K562 (cell line): ENCODE data around the gene ADAM10. TPM values are rescaled to one million over a fixed set of nuclear protein-coding genes. Genes with fewer than 3 reads are reported as not detected.

Experiments used
- ATAC-seq: fragments of 200-7000 bp; cut with Tn5 transposase; 3 replicates; pipeline ENCODE4 v1.9.1; 2020; ENCODE audit warnings: moderate library complexity
- BruUV-seq: library from RNA; stranded (reverse); fragments of 400-500 nt; replicated peaks from 2 replicates; lab custom pipeline; 2021; lab: Mats Ljungman, UMichigan
- CTCF ChIA-PET: fragments of 300-600 bp; formaldehyde crosslinking; extraction: SDS; loops from one replicate; lab custom pipeline; 2021; ENCODE audit warnings: low intra/inter-chr PET ratio; lab: Yijun Ruan, JAX
- POLR2A ChIA-PET: fragments of 300-600, 350-650 bp; sonication (Branson Sonifier 250); formaldehyde crosslinking; extraction: SDS; loops from one replicate; lab custom pipeline; 2021; ENCODE audit warnings: antibody characterized with exemption, inconsistent platforms; lab: Yijun Ruan, JAX
- DNase-seq, 4 experiments: peaks; one replicate each; pipeline versions ENCODE4 v3.0.0 to v3.0.0-alpha.2; 2011 to 2018; ENCODE audit warnings: low spot score in 3 of 4, mixed read lengths in 3 of 4; ENCODE audit errors: extremely low read depth in 1 of 4
- FAIRE-seq: peaks from 2 replicates; lab custom pipeline; 2011; peaks lifted over from hg19 to GRCh38; lab: Jason Lieb, UNC
- H2AFZ ChIP-seq: 2 replicates; pipeline ENCODE4 v1.6.0; 2011; ENCODE audit warnings: low read depth, low read length, control low read depth, inconsistent platforms
- H3K27ac ChIP-seq: fragments of 200-600 bp; 3 replicates; pipeline ENCODE4 v1.8.0; 2011; ENCODE audit warnings: low read depth, mild to moderate bottlenecking, control low read depth, inconsistent platforms, low read length, moderate library complexity, mixed read lengths; ENCODE audit errors: extremely low read depth
- H3K27me3 ChIP-seq, 2 experiments: fragments of 300-600 bp in 1 of 2; 2 replicates in 1 of 2; 3 replicates in 1 of 2; pipeline versions ENCODE4 v1.6.0 to v1.8.0; 2011; ENCODE audit warnings: inconsistent platforms in 2 of 2, low read length in 2 of 2, mild to moderate bottlenecking in 1 of 2, mixed read lengths in 1 of 2, moderate library complexity in 1 of 2; ENCODE audit not compliant: control insufficient read depth in 2 of 2, insufficient read depth in 2 of 2
- H3K36me3 ChIP-seq: fragments of 300-600 bp; 3 replicates; pipeline ENCODE4 v1.8.0; 2011; ENCODE audit warnings: mild to moderate bottlenecking, low read length, inconsistent platforms; ENCODE audit not compliant: control insufficient read depth, insufficient read depth
- H3K4me1 ChIP-seq, 2 experiments: fragments of 200-600 bp in 1 of 2; replicated peaks in 1 of 2; 2 replicates in 1 of 2; 3 replicates in 1 of 2; pipeline versions ENCODE4 v1.5.1 to v1.8.0; 2011; ENCODE audit warnings: inconsistent platforms in 2 of 2, low read length in 2 of 2, mild to moderate bottlenecking in 1 of 2, mixed read lengths in 1 of 2, moderate library complexity in 1 of 2; ENCODE audit not compliant: control insufficient read depth in 2 of 2, insufficient read depth in 2 of 2
- H3K4me2 ChIP-seq: 2 replicates; pipeline ENCODE4 v1.6.1; 2011; ENCODE audit warnings: low read length, control low read depth, inconsistent platforms, mixed read lengths; ENCODE audit not compliant: insufficient read depth
- H3K4me3 ChIP-seq: fragments of 200-600 bp; sonication (generic), shearing (Covaris generic); 2 replicates; pipeline ENCODE4 v1.5.1; 2016; ENCODE audit warnings: control low read depth, inconsistent platforms
- H3K79me2 ChIP-seq: fragments of 200-600 bp; 3 replicates; pipeline ENCODE4 v1.8.0; 2011; ENCODE audit warnings: low read length, inconsistent platforms; ENCODE audit not compliant: control insufficient read depth, insufficient read depth
- H3K9ac ChIP-seq, 2 experiments: 2 replicates each; pipeline versions ENCODE4 v1.6.0 to v1.6.1; 2011; ENCODE audit warnings: low read depth in 2 of 2, low read length in 2 of 2, control low read depth in 1 of 2, inconsistent platforms in 1 of 2, mild to moderate bottlenecking in 1 of 2, mixed read lengths in 1 of 2; ENCODE audit not compliant: insufficient read depth in 1 of 2
- H3K9me1 ChIP-seq: one replicate; pipeline ENCODE4 v1.6.0; 2011; ENCODE audit warnings: inconsistent platforms, mild to moderate bottlenecking, low read length, moderate library complexity; ENCODE audit not compliant: control insufficient read depth, insufficient read depth
- H3K9me3 ChIP-seq: replicated peaks from 2 replicates; pipeline ENCODE4 v1.5.1; 2011; ENCODE audit warnings: low read depth, low read length, inconsistent platforms; ENCODE audit not compliant: control insufficient read depth, insufficient read depth
- H4K20me1 ChIP-seq: replicated peaks from 2 replicates; pipeline ENCODE4 v1.6.1; 2011; ENCODE audit warnings: low read length, inconsistent platforms, mixed read lengths; ENCODE audit not compliant: control insufficient read depth, insufficient read depth
- FOXK2 ChIP-seq, 2 experiments: fragments of 450-650 bp; IDR thresholded peaks in 1 of 2; conservative IDR thresholded peaks in 1 of 2; 2 replicates each; pipeline ENCODE4 v1.6.1; 2016; ENCODE audit warnings: low read depth in 2 of 2, mild to moderate bottlenecking in 1 of 2
- HOMEZ ChIP-seq: fragments of 250-450 bp; sonication (Bioruptor Pico); IDR thresholded peaks from 2 replicates; pipeline ENCODE4 v1.4.0; 2020; ENCODE audit warnings: mild to moderate bottlenecking, moderate library complexity
- IFI16 ChIP-seq: fragments of 250-450 bp; sonication (Bioruptor Pico); IDR thresholded peaks from 2 replicates; pipeline ENCODE4 v2.1.2; 2022; ENCODE audit warnings: mild to moderate bottlenecking, inconsistent platforms
- JUNB ChIP-seq: fragments of 450-650 bp; formaldehyde crosslinking; conservative IDR thresholded peaks from 2 replicates; pipeline ENCODE4 v1.4.0; 2020; ENCODE audit warnings: mild to moderate bottlenecking
- POLR2A ChIP-seq: fragments of 450-650 bp; conservative IDR thresholded peaks from 2 replicates; pipeline ENCODE4 v1.6.1; 2016
- SRF ChIP-seq, 2 experiments: fragments of 250-450, 450-650 bp in 1 of 2; sonication (Bioruptor Pico) in 1 of 2; sonication (generic) in 1 of 2; formaldehyde crosslinking; IDR thresholded peaks; 2 replicates each; pipeline versions ENCODE4 v1.5.0 to v1.5.1; 2020 to 2022; ENCODE audit warnings: mild to moderate bottlenecking in 1 of 2, missing genetic modification reagents in 1 of 2
- TSC22D4 ChIP-seq: fragments of 450-650 bp; IDR thresholded peaks from 2 replicates; pipeline ENCODE4 v1.6.1; 2016; ENCODE audit warnings: missing genetic modification characterization, missing biosample characterization, control low read depth
- WGBS: fragments of 100-300 bp; shearing (Covaris generic); methylation state at CpG from one replicate; pipeline ENCODE4 v1.1.6; 2016; ENCODE audit warnings: low coverage, mixed read lengths; ENCODE audit not compliant: insufficient coverage; ENCODE audit errors: missing lambda C conversion rate; 5-methylcytosine and 5-hydroxymethylcytosine counted together
- in situ Hi-C: fragments of 300-500 bp; cut with MboI; formaldehyde crosslinking; loops from 4 replicates; pipeline ENCODE4 v1.15.0; 2018; ENCODE audit warnings: inconsistent platforms, mixed read lengths
- intact Hi-C: fragments of 100-400 bp; cut with micrococcal nuclease; formaldehyde crosslinking; loops from 2 replicates; pipeline ENCODE4 v1.14.2; 2022
- polyA plus RNA-seq, 8 experiments: library from polyadenylated mRNA; depleted of rRNA in 4 of 8; stranded (reverse) in 5 of 8; unstranded in 3 of 8; fragments of >200 nt; fragmentation: Nextera tagmentation in 2 of 8; fragmentation: Illumina TruSeq in 1 of 8; extraction: Ambion mirVana in 2 of 8; extraction: Trizol in 1 of 8; gene quantifications; 2 replicates each; pipeline versions ENCODE4 v1.2.1 to v1.2.3, GENCODE V29; 2011 to 2014; ENCODE audit warnings: inconsistent platforms in 1 of 8, missing spikeins in 1 of 8
- total RNA-seq, 7 experiments: library from RNA; depleted of rRNA in 6 of 7; stranded (reverse); fragments of >200 nt in 6 of 7; fragmentation: Illumina TruSeq in 2 of 7; extraction: Trizol in 2 of 7; gene quantifications; 2 replicates each; pipeline versions ENCODE4 v1.2.1 to v1.2.3, GENCODE V29; 2011 to 2021; ENCODE audit warnings: low replicate concordance in 1 of 7
- TF ChIP-seq, protein P1 (sequence below): fragments of 450-650 bp; IDR thresholded peaks from 2 replicates; pipeline ENCODE4 v1.6.1; 2016; ENCODE audit warnings: mild to moderate bottlenecking, moderate library complexity

Gene ADAM10
- total and polyA plus RNA-seq, 9 of the 15 experiments (the other 6 are each of a cell fraction or from before 2014, with no cell fraction given): 11.9 to 152 (median 57.3) TPM

DNA sequence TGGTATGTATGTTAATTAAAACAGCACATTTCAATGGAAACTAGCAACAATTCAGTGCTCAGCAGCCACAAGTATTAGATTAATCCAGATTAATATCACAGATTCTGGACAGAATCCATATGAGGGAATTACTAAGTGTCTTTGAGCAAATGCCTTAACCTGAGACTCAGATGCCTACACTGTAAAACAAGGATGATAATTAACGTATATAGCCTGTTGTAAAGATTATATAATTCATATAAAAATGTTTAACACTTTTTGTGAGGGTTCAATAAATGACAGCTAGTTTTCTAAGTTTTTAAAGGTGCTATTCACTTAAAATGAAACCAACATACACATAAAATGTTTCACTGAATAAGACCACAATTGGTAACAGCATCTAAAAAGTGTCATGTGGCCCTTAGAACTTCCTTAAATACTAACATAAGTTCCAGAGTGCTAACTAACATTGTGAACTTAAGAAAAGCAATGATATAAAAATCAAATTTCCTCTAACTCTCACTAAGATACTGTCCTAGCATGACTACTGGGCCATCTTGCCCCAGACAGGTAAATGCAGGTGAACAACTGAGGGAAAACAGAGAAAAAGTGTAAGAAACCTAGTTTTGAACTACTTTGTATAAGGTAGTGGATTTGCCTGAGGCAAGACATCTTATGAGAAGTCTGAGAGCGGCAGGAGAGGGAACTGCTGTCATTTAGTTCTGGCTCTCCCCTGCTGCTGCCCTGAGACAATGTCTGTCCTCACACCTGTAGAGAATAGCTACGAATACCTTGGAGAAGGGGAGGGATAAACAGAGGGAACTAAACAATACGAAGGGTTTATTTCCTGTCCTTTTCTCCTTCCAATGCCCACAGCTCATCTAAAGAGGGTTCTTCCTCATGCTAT lies 151.3 kb downstream of the ADAM10 start:
- Histone ChIP-seq H3K36me3 (peaks cover 22% of the 10 kb centered on the region; the same call in 2 of the 3 replicates), H3K4me2 (no peak overlapping the region), H3K79me2 (no peaks in the 10 kb centered on the region), H3K9me1 (no peaks in the 10 kb centered on the region), H3K4me3 (no peak overlapping the region), H3K9ac (no peak overlapping the region), H3K27me3 (no peaks in the 10 kb centered on the region), H4K20me1 (no peaks in the 10 kb centered on the region), H3K4me1 (no peaks in the 10 kb centered on the region), H3K27ac (no peak overlapping the region), H2AFZ (no peak overlapping the region), H3K9me3 (no peaks in the 10 kb centered on the region)
- CTCF ChIA-PET: no interaction called here
- 89% methylated on average over 4 of the region's 4 CpGs for WGBS
- ATAC-seq (no peak), FAIRE-seq (no peak), DNase-seq (no peak)
- no TSS peak for BruUV-seq
- in situ Hi-C loops: no loop called here
- POLR2A ChIA-PET: interaction anchor here (0.8 kb wide), 1 partner anchor 9 kb away, joined by 3 read pairs; no protein-coding TSS in a partner anchor
- intact Hi-C loops: no loop called here
- TF ChIP-seq HOMEZ: no peak
- no peak for TF ChIP-seq JUNB (CRISPR knock-in tag)
- no peak for TF ChIP-seq SRF (CRISPR knock-in tag; IDR thresholded peaks at IDR 0.05)
- TF ChIP-seq FOXK2 (conservative IDR thresholded peaks at IDR 0.05 in 1 of 2, IDR thresholded peaks at IDR 0.05 in 1 of 2; ENCODE audit: low read depth in 2 of 2): no peak
- TF ChIP-seq TSC22D4: no peak
- TF ChIP-seq, protein P1, sequence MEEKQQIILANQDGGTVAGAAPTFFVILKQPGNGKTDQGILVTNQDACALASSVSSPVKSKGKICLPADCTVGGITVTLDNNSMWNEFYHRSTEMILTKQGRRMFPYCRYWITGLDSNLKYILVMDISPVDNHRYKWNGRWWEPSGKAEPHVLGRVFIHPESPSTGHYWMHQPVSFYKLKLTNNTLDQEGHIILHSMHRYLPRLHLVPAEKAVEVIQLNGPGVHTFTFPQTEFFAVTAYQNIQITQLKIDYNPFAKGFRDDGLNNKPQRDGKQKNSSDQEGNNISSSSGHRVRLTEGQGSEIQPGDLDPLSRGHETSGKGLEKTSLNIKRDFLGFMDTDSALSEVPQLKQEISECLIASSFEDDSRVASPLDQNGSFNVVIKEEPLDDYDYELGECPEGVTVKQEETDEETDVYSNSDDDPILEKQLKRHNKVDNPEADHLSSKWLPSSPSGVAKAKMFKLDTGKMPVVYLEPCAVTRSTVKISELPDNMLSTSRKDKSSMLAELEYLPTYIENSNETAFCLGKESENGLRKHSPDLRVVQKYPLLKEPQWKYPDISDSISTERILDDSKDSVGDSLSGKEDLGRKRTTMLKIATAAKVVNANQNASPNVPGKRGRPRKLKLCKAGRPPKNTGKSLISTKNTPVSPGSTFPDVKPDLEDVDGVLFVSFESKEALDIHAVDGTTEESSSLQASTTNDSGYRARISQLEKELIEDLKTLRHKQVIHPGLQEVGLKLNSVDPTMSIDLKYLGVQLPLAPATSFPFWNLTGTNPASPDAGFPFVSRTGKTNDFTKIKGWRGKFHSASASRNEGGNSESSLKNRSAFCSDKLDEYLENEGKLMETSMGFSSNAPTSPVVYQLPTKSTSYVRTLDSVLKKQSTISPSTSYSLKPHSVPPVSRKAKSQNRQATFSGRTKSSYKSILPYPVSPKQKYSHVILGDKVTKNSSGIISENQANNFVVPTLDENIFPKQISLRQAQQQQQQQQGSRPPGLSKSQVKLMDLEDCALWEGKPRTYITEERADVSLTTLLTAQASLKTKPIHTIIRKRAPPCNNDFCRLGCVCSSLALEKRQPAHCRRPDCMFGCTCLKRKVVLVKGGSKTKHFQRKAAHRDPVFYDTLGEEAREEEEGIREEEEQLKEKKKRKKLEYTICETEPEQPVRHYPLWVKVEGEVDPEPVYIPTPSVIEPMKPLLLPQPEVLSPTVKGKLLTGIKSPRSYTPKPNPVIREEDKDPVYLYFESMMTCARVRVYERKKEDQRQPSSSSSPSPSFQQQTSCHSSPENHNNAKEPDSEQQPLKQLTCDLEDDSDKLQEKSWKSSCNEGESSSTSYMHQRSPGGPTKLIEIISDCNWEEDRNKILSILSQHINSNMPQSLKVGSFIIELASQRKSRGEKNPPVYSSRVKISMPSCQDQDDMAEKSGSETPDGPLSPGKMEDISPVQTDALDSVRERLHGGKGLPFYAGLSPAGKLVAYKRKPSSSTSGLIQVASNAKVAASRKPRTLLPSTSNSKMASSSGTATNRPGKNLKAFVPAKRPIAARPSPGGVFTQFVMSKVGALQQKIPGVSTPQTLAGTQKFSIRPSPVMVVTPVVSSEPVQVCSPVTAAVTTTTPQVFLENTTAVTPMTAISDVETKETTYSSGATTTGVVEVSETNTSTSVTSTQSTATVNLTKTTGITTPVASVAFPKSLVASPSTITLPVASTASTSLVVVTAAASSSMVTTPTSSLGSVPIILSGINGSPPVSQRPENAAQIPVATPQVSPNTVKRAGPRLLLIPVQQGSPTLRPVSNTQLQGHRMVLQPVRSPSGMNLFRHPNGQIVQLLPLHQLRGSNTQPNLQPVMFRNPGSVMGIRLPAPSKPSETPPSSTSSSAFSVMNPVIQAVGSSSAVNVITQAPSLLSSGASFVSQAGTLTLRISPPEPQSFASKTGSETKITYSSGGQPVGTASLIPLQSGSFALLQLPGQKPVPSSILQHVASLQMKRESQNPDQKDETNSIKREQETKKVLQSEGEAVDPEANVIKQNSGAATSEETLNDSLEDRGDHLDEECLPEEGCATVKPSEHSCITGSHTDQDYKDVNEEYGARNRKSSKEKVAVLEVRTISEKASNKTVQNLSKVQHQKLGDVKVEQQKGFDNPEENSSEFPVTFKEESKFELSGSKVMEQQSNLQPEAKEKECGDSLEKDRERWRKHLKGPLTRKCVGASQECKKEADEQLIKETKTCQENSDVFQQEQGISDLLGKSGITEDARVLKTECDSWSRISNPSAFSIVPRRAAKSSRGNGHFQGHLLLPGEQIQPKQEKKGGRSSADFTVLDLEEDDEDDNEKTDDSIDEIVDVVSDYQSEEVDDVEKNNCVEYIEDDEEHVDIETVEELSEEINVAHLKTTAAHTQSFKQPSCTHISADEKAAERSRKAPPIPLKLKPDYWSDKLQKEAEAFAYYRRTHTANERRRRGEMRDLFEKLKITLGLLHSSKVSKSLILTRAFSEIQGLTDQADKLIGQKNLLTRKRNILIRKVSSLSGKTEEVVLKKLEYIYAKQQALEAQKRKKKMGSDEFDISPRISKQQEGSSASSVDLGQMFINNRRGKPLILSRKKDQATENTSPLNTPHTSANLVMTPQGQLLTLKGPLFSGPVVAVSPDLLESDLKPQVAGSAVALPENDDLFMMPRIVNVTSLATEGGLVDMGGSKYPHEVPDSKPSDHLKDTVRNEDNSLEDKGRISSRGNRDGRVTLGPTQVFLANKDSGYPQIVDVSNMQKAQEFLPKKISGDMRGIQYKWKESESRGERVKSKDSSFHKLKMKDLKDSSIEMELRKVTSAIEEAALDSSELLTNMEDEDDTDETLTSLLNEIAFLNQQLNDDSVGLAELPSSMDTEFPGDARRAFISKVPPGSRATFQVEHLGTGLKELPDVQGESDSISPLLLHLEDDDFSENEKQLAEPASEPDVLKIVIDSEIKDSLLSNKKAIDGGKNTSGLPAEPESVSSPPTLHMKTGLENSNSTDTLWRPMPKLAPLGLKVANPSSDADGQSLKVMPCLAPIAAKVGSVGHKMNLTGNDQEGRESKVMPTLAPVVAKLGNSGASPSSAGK: no peak
- no peak for TF ChIP-seq POLR2A
- no peak for TF ChIP-seq IFI16 (CRISPR knock-in tag)
